PC-3 (cell line): ENCODE results near the gene CAPN10. TPM values are rescaled to one million over a fixed set of nuclear protein-coding genes. Genes with fewer than 3 reads are reported as not detected.

Experiments
- ATAC-seq: fragments of 200-7000 bp; cut with Tn5 transposase; 2 replicates; pipeline ENCODE4 v1.9.1; 2020; ENCODE audit warnings: mild to moderate bottlenecking, moderate library complexity
- BruUV-seq: library from RNA; stranded (reverse); fragments of 400-500 nt; replicated peaks from 2 replicates; lab custom pipeline; 2021; lab: Mats Ljungman, UMichigan
- CTCF ChIA-PET: fragments of 300-600 bp; sonication (Branson Sonifier 250); formaldehyde crosslinking; loops from one replicate; lab custom pipeline; 2022; ENCODE audit warnings: antibody characterized with exemption; lab: Charles Lee
- POLR2A ChIA-PET: fragments of 300-600 bp; sonication (Branson Sonifier 250); formaldehyde crosslinking; loops from one replicate; lab custom pipeline; 2022; ENCODE audit warnings: antibody characterized with exemption; ENCODE audit not compliant: unreplicated experiment; lab: Charles Lee
- DNase-seq: peaks from one replicate; pipeline ENCODE4 v3.0.0-alpha.2; 2015
- H2AFZ ChIP-seq: fragments of 300-600 bp; sonication (generic); 2 replicates; pipeline ENCODE4 v1.6.0; 2016; ENCODE audit warnings: antibody characterized with exemption, low read length
- H3F3A ChIP-seq: fragments of 300-600 bp; sonication (generic); one replicate; pipeline ENCODE4 v1.6.0; 2017; ENCODE audit warnings: antibody characterized with exemption, low read length, control low read depth, mild to moderate bottlenecking; ENCODE audit not compliant: unreplicated experiment
- H3K27ac ChIP-seq: fragments of 300-600 bp; sonication (generic); 2 replicates; pipeline ENCODE4 v1.5.1; 2016; ENCODE audit warnings: mild to moderate bottlenecking, low read length
- H3K27me3 ChIP-seq: fragments of 300-600 bp; sonication (generic); 2 replicates; pipeline ENCODE4 v1.6.1; 2016; ENCODE audit warnings: low read length, mixed read lengths
- H3K36me3 ChIP-seq: fragments of 300-600 bp; sonication (generic); 2 replicates; pipeline ENCODE4 v1.6.1; 2016; ENCODE audit warnings: low read depth, mixed run types, low read length, mixed read lengths
- H3K4me1 ChIP-seq: fragments of 300-600 bp; sonication (generic); 2 replicates; pipeline ENCODE4 v1.5.1; 2016; ENCODE audit warnings: low read length; ENCODE audit not compliant: insufficient read depth
- H3K4me2 ChIP-seq: fragments of 300-600 bp; sonication (generic); 2 replicates; pipeline ENCODE4 v1.6.0; 2016; ENCODE audit warnings: low read length
- H3K4me3 ChIP-seq: fragments of 300-600 bp; sonication (generic); 2 replicates; pipeline ENCODE4 v1.5.1; 2016; ENCODE audit warnings: mild to moderate bottlenecking, low read length, mixed read lengths
- H3K79me2 ChIP-seq: fragments of 300-600 bp; sonication (generic); 2 replicates; pipeline ENCODE4 v1.6.1; 2017; ENCODE audit warnings: low read length, mixed read lengths
- H3K9ac ChIP-seq: fragments of 300-600 bp; sonication (generic); 2 replicates; pipeline ENCODE4 v1.6.0; 2016; ENCODE audit warnings: mild to moderate bottlenecking, low read length
- H3K9me2 ChIP-seq: fragments of 300-600 bp; sonication (generic); replicated peaks from 2 replicates; pipeline ENCODE4 v1.6.1; 2016; ENCODE audit warnings: mixed run types, low read length, mixed read lengths
- H3K9me3 ChIP-seq: fragments of 300-600 bp; sonication (generic); 2 replicates; pipeline ENCODE4 v1.6.1; 2016; ENCODE audit warnings: low read length, mixed read lengths
- H4K20me1 ChIP-seq: fragments of 300-600 bp; sonication (generic); 2 replicates; pipeline ENCODE4 v1.6.1; 2016; ENCODE audit warnings: low read length, mixed read lengths
- CTCF ChIP-seq: fragments of 300-600 bp; sonication (generic); conservative IDR thresholded peaks from 2 replicates; pipeline ENCODE4 v1.5.1; 2017; ENCODE audit warnings: antibody characterized with exemption, low read depth, mild to moderate bottlenecking, low read length
- EZH2 ChIP-seq: fragments of 300-600 bp; sonication (generic); IDR thresholded peaks from one replicate; pipeline ENCODE4 v1.6.1; 2017; ENCODE audit warnings: antibody characterized with exemption, mild to moderate bottlenecking, low read length; ENCODE audit not compliant: unreplicated experiment
- EZH2phosphoT487 ChIP-seq: fragments of 300-600 bp; sonication (generic); IDR thresholded peaks from 2 replicates; pipeline ENCODE4 v1.6.1; 2018; ENCODE audit warnings: mild to moderate bottlenecking, antibody characterized with exemption, low read length, borderline replicate concordance
- intact Hi-C: fragments of 100-400 bp; cut with micrococcal nuclease; formaldehyde crosslinking; loops from 2 replicates; pipeline ENCODE4 v1.9.0; 2023
- total RNA-seq: library from RNA; depleted of rRNA; stranded (reverse); fragments of >200 nt; gene quantifications from 2 replicates; pipeline ENCODE4 v1.2.3, GENCODE V29; 2014

CAPN10 gene
- total RNA-seq, 1 experiment from 2014 or later = 32.2 TPM

- Histone ChIP-seq H3K4me2 (no peak overlapping the region), H4K20me1 (no peaks in the 10 kb centered on the region), H3K9ac (no peak overlapping the region), H3K36me3 (no peaks in the 10 kb centered on the region), H3K4me3 (no peak overlapping the region), H3F3A (no peaks in the 10 kb centered on the region), H3K27ac (no peak overlapping the region), H3K4me1 (no peaks in the 10 kb centered on the region), H3K9me2 (no peaks in the 10 kb centered on the region), H3K79me2 (no peaks in the 10 kb centered on the region), H3K27me3 (no peaks in the 10 kb centered on the region), H3K9me3 (no peaks in the 10 kb centered on the region), H2AFZ (no peak overlapping the region)
- intact Hi-C loops = no loop called here
- CTCF ChIA-PET = no interaction called here
- TF ChIP-seq CTCF = no peak
- no peak for TF ChIP-seq EZH2phosphoT487
- no peak for TF ChIP-seq EZH2
- DNase-seq (no peak), ATAC-seq (no peak)
- no TSS peak for BruUV-seq
- POLR2A ChIA-PET = no interaction called here
Measured at GRCh38 chr2:240602266-240603050, 15.9 kb downstream of the CAPN10 start.

- Histone ChIP-seq H3K27me3 (no peaks in the 10 kb centered on the region), H3K9ac (no peak overlapping the region), H3K9me2 (no peaks in the 10 kb centered on the region), H3K4me1 (no peaks in the 10 kb centered on the region), H3K4me3 (no peak overlapping the region), H3K79me2 (no peaks in the 10 kb centered on the region), H2AFZ (no peak overlapping the region), H3F3A (no peaks in the 10 kb centered on the region), H3K4me2 (no peak overlapping the region), H3K9me3 (no peaks in the 10 kb centered on the region), H3K27ac (no peak overlapping the region), H4K20me1 (no peaks in the 10 kb centered on the region), H3K36me3 (no peaks in the 10 kb centered on the region)
- ATAC-seq = no peak
- POLR2A ChIA-PET = no interaction called here
- intact Hi-C loops = no loop called here
- DNase-seq = no peak
- CTCF ChIA-PET = no interaction called here
- TF ChIP-seq CTCF = no peak
- no peak for TF ChIP-seq EZH2
- no peak for TF ChIP-seq EZH2phosphoT487
- BruUV-seq = no TSS peak
Measured at GRCh38 chr2:240603081-240603835, 16.7 kb downstream of the CAPN10 start.
